Keratinocyte (primary cell): ENCODE data around the gene MTOR. TPM values are rescaled to one million over a fixed set of nuclear protein-coding genes. Genes with fewer than 3 reads are reported as not detected.

Experiments
- DNase-seq: peaks from one replicate; pipeline ENCODE4 v3.0.0-alpha.2; 2011; ENCODE audit warnings: low read depth, missing footprints, low spot score
- FAIRE-seq: peaks from 2 replicates; lab custom pipeline; 2011; peaks lifted over from hg19 to GRCh38; lab: Jason Lieb, UNC
- H2AFZ ChIP-seq: 2 replicates; pipeline ENCODE4 v1.6.0; 2012; ENCODE audit warnings: low read length, control low read depth, inconsistent platforms; ENCODE audit not compliant: control insufficient read depth
- H3K27ac ChIP-seq: 2 replicates; pipeline ENCODE4 v1.5.1; 2011; ENCODE audit warnings: low read length; ENCODE audit not compliant: control insufficient read depth, insufficient read depth
- H3K27me3 ChIP-seq: 3 replicates; pipeline ENCODE4 v1.6.0; 2011; ENCODE audit warnings: low read length; ENCODE audit not compliant: control insufficient read depth, insufficient read depth; ENCODE audit errors: extremely low read depth
- H3K36me3 ChIP-seq, 2 experiments: 2 replicates in 1 of 2; 3 replicates in 1 of 2; pipeline ENCODE4 v1.5.1; 2011; ENCODE audit warnings: low read length in 2 of 2, mild to moderate bottlenecking in 1 of 2; ENCODE audit not compliant: control insufficient read depth in 2 of 2, insufficient read depth in 2 of 2; ENCODE audit errors: extremely low read depth in 1 of 2
- H3K4me1 ChIP-seq: 3 replicates; pipeline ENCODE4 v1.5.1; 2011; ENCODE audit warnings: low read length; ENCODE audit not compliant: control insufficient read depth, insufficient read depth; ENCODE audit errors: extremely low read depth
- H3K4me2 ChIP-seq: 3 replicates; pipeline ENCODE4 v1.6.0; 2011; ENCODE audit warnings: low read depth, low read length; ENCODE audit not compliant: control insufficient read depth, insufficient read depth; ENCODE audit errors: extremely low read depth
- H3K4me3 ChIP-seq, 3 experiments: fragments of 200-600 bp in 1 of 3; sonication (generic) in 1 of 3; 2 replicates in 2 of 3; 3 replicates in 1 of 3; pipeline ENCODE4 v1.5.1; 2011 to 2016; ENCODE audit warnings: low read length in 3 of 3, mild to moderate bottlenecking in 3 of 3, control low read depth in 2 of 3, inconsistent platforms in 1 of 3, low read depth in 1 of 3, mixed read lengths in 1 of 3, mixed run types in 1 of 3, moderate library complexity in 1 of 3; ENCODE audit not compliant: control insufficient read depth in 2 of 3, insufficient read depth in 2 of 3; ENCODE audit errors: extremely low read depth in 1 of 3
- H3K79me2 ChIP-seq: 2 replicates; pipeline ENCODE4 v1.6.0; 2012; ENCODE audit warnings: low read length; ENCODE audit not compliant: control insufficient read depth, insufficient read depth
- H3K9ac ChIP-seq: 3 replicates; pipeline ENCODE4 v1.6.0; 2011; ENCODE audit warnings: low read length; ENCODE audit not compliant: control insufficient read depth, insufficient read depth; ENCODE audit errors: extremely low read depth
- H3K9me1 ChIP-seq: 3 replicates; pipeline ENCODE4 v1.6.0; 2011; ENCODE audit warnings: low read length; ENCODE audit not compliant: control insufficient read depth, insufficient read depth; ENCODE audit errors: extremely low read depth
- H3K9me3 ChIP-seq: 2 replicates; pipeline ENCODE4 v1.5.1; 2012; ENCODE audit warnings: low read depth, low read length; ENCODE audit not compliant: control insufficient read depth
- H4K20me1 ChIP-seq: 3 replicates; pipeline ENCODE4 v1.6.0; 2011; ENCODE audit warnings: low read length; ENCODE audit not compliant: control insufficient read depth, insufficient read depth; ENCODE audit errors: extremely low read depth
- EZH2 ChIP-seq: IDR thresholded peaks from one replicate; pipeline ENCODE4 v1.6.1; 2012; ENCODE audit warnings: inconsistent platforms, mild to moderate bottlenecking, low read length, moderate library complexity
- dilution Hi-C: fragments of 300-500 bp; cut with MboI; formaldehyde crosslinking; loops from one replicate; pipeline ENCODE4 v1.7.0; 2020; ENCODE audit warnings: low sequenced_read_pairs; ENCODE audit not compliant: extremely low pct_ligation_motif_present
- polyA plus RNA-seq, 5 experiments: library from polyadenylated mRNA; depleted of rRNA in 3 of 5; stranded (reverse) in 3 of 5; stranded (forward) in 1 of 5; unstranded in 1 of 5; fragments of >200 nt; gene quantifications; 1 replicate in 1 of 5; 2 replicates in 3 of 5; 3 replicates in 1 of 5; pipeline versions ENCODE4 v1.2.1 to v1.2.3, GENCODE V29; 2011 to 2012; ENCODE audit warnings: missing spikeins in 2 of 5, low read depth in 1 of 5, low replicate concordance in 1 of 5
- TF ChIP-seq, protein P1 (sequence below), 3 experiments: IDR thresholded peaks in 1 of 3; conservative IDR thresholded peaks in 1 of 3; optimal IDR thresholded peaks in 1 of 3; 2 replicates in 2 of 3; 3 replicates in 1 of 3; pipeline versions ENCODE3 to v1.5.1; 2011; ENCODE audit warnings: low read length in 3 of 3, mild to moderate bottlenecking in 3 of 3, moderate library complexity in 2 of 3, control low read depth in 1 of 3, inconsistent platforms in 1 of 3; ENCODE audit not compliant: insufficient read depth in 2 of 3; ENCODE audit errors: extremely low read depth in 1 of 3

The MTOR gene
- polyA plus RNA-seq, 1 donor (not counting 4 experiments of a cell fraction or from before 2014, with no cell fraction given) = 31.5 TPM

- Histone ChIP-seq H2AFZ (no peak overlapping the region), H3K27ac (no peak overlapping the region), H3K4me1 (no peaks in the 10 kb centered on the region), H3K36me3 (peaks cover 42 to 50% of the 10 kb centered on the region in 2 experiments), H3K27me3 (no peaks in the 10 kb centered on the region), H3K9ac (no peak overlapping the region), H3K9me3 (no peaks in the 10 kb centered on the region), H3K9me1 (no peaks in the 10 kb centered on the region), H4K20me1 (no peaks in the 10 kb centered on the region), H3K79me2 (no peaks in the 10 kb centered on the region), H3K4me3 (no peak overlapping the region), H3K4me2 (no peak overlapping the region)
- FAIRE-seq = no peak
- TF ChIP-seq, protein P1, sequence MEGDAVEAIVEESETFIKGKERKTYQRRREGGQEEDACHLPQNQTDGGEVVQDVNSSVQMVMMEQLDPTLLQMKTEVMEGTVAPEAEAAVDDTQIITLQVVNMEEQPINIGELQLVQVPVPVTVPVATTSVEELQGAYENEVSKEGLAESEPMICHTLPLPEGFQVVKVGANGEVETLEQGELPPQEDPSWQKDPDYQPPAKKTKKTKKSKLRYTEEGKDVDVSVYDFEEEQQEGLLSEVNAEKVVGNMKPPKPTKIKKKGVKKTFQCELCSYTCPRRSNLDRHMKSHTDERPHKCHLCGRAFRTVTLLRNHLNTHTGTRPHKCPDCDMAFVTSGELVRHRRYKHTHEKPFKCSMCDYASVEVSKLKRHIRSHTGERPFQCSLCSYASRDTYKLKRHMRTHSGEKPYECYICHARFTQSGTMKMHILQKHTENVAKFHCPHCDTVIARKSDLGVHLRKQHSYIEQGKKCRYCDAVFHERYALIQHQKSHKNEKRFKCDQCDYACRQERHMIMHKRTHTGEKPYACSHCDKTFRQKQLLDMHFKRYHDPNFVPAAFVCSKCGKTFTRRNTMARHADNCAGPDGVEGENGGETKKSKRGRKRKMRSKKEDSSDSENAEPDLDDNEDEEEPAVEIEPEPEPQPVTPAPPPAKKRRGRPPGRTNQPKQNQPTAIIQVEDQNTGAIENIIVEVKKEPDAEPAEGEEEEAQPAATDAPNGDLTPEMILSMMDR (optimal IDR thresholded peaks at IDR 0.05 in 1 of 3, IDR thresholded peaks at IDR 0.05 in 1 of 3, conservative IDR thresholded peaks at IDR 0.05 in 1 of 3; ENCODE audit: extremely low read depth in 1 of 3, insufficient read depth in 2 of 3, low read length in 3 of 3) = no peak
- no peak for TF ChIP-seq EZH2
- DNase-seq = no peak
- dilution Hi-C loops = no loop called here
Measured at GRCh38 chr1:11125931-11126330, 136.4 kb downstream of the MTOR start.

- Histone ChIP-seq H2AFZ (no peak overlapping the region), H4K20me1 (no peaks in the 10 kb centered on the region), H3K9me3 (no peaks in the 10 kb centered on the region), H3K9me1 (no peaks in the 10 kb centered on the region), H3K4me1 (no peaks in the 10 kb centered on the region), H3K4me2 (no peak overlapping the region), H3K27ac (no peak overlapping the region), H3K79me2 (no peaks in the 10 kb centered on the region), H3K27me3 (no peaks in the 10 kb centered on the region), H3K36me3 (peaks cover 36 to 42% of the 10 kb centered on the region in 2 experiments), H3K9ac (no peak overlapping the region), H3K4me3 (no peak overlapping the region)
- TF ChIP-seq, protein P1 (optimal IDR thresholded peaks at IDR 0.05 in 1 of 3, IDR thresholded peaks at IDR 0.05 in 1 of 3, conservative IDR thresholded peaks at IDR 0.05 in 1 of 3; ENCODE audit: extremely low read depth in 1 of 3, insufficient read depth in 2 of 3, low read length in 3 of 3) = no peak
- no peak for TF ChIP-seq EZH2
- DNase-seq = no peak
- no peak for FAIRE-seq
- dilution Hi-C loops = no loop called here
Measured at GRCh38 chr1:11124965-11125364, 137.4 kb downstream of the MTOR start.
